ENCODE data around the gene PARD3B. TPM values are rescaled to one million over a fixed set of nuclear protein-coding genes. Genes with fewer than 3 reads are reported as not detected.

The PARD3B gene
- total and polyA plus RNA-seq, 10 of the 15 experiments (the other 5 are each of a cell fraction or from before 2014, with no cell fraction given), result 0.01 to 0.54 (median 0.07) TPM; not detected in 7

DNA sequence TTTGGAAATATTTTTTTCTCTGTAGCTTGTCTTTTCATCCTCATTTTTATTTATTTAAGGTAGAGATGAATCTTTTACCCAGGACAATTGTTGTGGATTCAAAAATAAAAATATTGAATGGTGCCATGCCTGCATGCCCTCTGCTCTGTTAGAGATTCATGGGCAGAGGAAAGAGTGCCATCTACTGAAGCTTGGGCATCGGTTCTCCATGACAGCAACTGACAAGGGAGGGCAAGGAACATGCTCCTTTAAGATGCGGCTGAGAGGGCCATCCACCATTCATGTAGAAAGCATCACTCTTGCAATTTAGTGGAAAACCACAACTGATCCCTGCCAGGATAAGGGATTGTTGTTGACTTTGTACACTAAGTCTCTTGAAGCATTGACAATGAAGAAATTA lies 79.9 kb downstream of the PARD3B start:
- H3K9ac ChIP-seq (ENCODE audit: control insufficient read depth, insufficient read depth, low read length), result no peak overlapping the region
- no peak overlapping the region for H3K4me3 ChIP-seq
- H3K27me3 ChIP-seq (replicated peaks in 1 of 2; ENCODE audit: control insufficient read depth in 2 of 2, insufficient read depth in 2 of 2, low read length in 1 of 2), result no peaks in the 10 kb centered on the region
- TF ChIP-seq HDAC2 (IDR thresholded peaks at IDR 0.05) (no peak), TCF3 (IDR thresholded peaks at IDR 0.05; ENCODE audit: borderline replicate concordance, insufficient read depth, low read depth, low read length) (no peak), SREBF2 (IDR thresholded peaks at IDR 0.05; ENCODE audit: low read length) (no peak), RCOR1 (conservative IDR thresholded peaks at IDR 0.05; ENCODE audit: low read depth, low read length) (no peak), TBL1XR1 (IDR thresholded peaks at IDR 0.05; ENCODE audit: low read depth, low read length) (no peak), SIN3A (IDR thresholded peaks at IDR 0.05; ENCODE audit: low read depth, low read length) (no peak), MTA2 (IDR thresholded peaks at IDR 0.05; ENCODE audit: low read depth) (no peak), CHD1 (IDR thresholded peaks at IDR 0.05; ENCODE audit: low read depth, low read length) (no peak), RUNX3 (IDR thresholded peaks at IDR 0.05; ENCODE audit: low read length) (no peak), IRF4 (IDR thresholded peaks at IDR 0.05; ENCODE audit: low read depth, low read length) (no peak), CREB1 (IDR thresholded peaks at IDR 0.05; ENCODE audit: low read depth) (no peak), EZH2 (IDR thresholded peaks at IDR 0.05; ENCODE audit: borderline replicate concordance, control insufficient read depth, low read depth, low read length) (no peak), NFYB (IDR thresholded peaks at IDR 0.05; ENCODE audit: insufficient read depth, low read depth, low read length) (no peak), BCL3 (IDR thresholded peaks at IDR 0.05; ENCODE audit: borderline replicate concordance, insufficient read depth, low read depth, low read length, poor library complexity, severe bottlenecking) (no peak), PML (IDR thresholded peaks at IDR 0.05; ENCODE audit: low read length) (no peak)
- TF ChIP-seq, protein P1, sequence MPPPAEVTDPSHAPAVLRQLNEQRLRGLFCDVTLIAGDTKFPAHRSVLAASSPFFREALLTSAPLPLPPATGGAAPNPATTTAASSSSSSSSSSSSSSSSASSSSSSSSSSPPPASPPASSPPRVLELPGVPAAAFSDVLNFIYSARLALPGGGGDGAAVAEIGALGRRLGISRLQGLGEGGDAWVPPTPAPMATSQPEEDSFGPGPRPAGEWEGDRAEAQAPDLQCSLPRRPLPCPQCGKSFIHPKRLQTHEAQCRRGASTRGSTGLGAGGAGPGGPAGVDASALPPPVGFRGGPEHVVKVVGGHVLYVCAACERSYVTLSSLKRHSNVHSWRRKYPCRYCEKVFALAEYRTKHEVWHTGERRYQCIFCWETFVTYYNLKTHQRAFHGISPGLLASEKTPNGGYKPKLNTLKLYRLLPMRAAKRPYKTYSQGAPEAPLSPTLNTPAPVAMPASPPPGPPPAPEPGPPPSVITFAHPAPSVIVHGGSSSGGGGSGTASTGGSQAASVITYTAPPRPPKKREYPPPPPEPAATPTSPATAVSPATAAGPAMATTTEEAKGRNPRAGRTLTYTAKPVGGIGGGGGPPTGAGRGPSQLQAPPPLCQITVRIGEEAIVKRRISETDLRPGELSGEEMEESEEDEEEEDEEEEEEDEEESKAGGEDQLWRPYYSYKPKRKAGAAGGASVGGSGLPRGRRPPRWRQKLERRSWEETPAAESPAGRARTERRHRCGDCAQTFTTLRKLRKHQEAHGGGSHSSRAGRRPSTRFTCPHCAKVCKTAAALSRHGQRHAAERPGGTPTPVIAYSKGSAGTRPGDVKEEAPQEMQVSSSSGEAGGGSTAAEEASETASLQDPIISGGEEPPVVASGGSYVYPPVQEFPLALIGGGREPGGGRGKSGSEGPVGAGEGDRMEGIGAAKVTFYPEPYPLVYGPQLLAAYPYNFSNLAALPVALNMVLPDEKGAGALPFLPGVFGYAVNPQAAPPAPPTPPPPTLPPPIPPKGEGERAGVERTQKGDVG (CRISPR knock-in tag; IDR thresholded peaks at IDR 0.05), result no peak
- TF ChIP-seq, protein P2, sequence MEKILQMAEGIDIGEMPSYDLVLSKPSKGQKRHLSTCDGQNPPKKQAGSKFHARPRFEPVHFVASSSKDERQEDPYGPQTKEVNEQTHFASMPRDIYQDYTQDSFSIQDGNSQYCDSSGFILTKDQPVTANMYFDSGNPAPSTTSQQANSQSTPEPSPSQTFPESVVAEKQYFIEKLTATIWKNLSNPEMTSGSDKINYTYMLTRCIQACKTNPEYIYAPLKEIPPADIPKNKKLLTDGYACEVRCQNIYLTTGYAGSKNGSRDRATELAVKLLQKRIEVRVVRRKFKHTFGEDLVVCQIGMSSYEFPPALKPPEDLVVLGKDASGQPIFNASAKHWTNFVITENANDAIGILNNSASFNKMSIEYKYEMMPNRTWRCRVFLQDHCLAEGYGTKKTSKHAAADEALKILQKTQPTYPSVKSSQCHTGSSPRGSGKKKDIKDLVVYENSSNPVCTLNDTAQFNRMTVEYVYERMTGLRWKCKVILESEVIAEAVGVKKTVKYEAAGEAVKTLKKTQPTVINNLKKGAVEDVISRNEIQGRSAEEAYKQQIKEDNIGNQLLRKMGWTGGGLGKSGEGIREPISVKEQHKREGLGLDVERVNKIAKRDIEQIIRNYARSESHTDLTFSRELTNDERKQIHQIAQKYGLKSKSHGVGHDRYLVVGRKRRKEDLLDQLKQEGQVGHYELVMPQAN (conservative IDR thresholded peaks at IDR 0.05), result no peak
- SMC1A ChIA-PET (ENCODE audit: uncharacterized antibody, unreplicated experiment), result interaction anchor here (1.0 kb wide), 1 partner anchor 9 kb away, joined by 3 read pairs; no protein-coding TSS in a partner anchor
- DNase-seq (ENCODE audit: low read depth, low spot score) (no peak), ATAC-seq (no peak), FAIRE-seq (no peak)
- 7% methylated on average over 2 of the region's 2 CpGs for WGBS (ENCODE audit: insufficient coverage, insufficient replicate concordance, low lambda C conversion rate, missing lambda C conversion rate)
- RAD21 ChIA-PET (ENCODE audit: unreplicated experiment), result no interaction called here
- no peaks in the 10 kb centered on the region for H3K4me1 ChIP-seq (ENCODE audit: control insufficient read depth, insufficient read depth, low read length)
- CTCF ChIA-PET, result interaction anchor here (1.3 kb wide), 1 partner anchor 10 kb away, joined by 3 read pairs; no protein-coding TSS in a partner anchor
- H3K4me2 ChIP-seq (ENCODE audit: control insufficient read depth, insufficient read depth), result no peak overlapping the region
- H3K79me2 ChIP-seq (ENCODE audit: control insufficient read depth, insufficient read depth, low read length), result no peaks in the 10 kb centered on the region
- H3K27ac ChIP-seq (ENCODE audit: control insufficient read depth, insufficient read depth), result no peak overlapping the region
- H2AFZ ChIP-seq (ENCODE audit: control insufficient read depth, low read depth, low read length), result no peak overlapping the region
- intact Hi-C loops (cut with micrococcal nuclease; ENCODE audit: unreplicated experiment) (no loop called here), in situ Hi-C loops (cut with MboI) (no loop called here)
- no TSS peak for BruUV-seq (replicated peaks)
- no peaks in the 10 kb centered on the region for H4K20me1 ChIP-seq (ENCODE audit: control insufficient read depth, insufficient read depth)
- POLR2A ChIA-PET, result no interaction called here
- no peaks in the 10 kb centered on the region for H3K36me3 ChIP-seq (ENCODE audit: control insufficient read depth in 2 of 2, insufficient read depth in 2 of 2, low read length in 1 of 2)
- H3K9me3 ChIP-seq (replicated peaks; ENCODE audit: control insufficient read depth, insufficient read depth, low read length), result no peaks in the 10 kb centered on the region
